GM19324 (cell line): ENCODE results near the gene SDCCAG8.

Experiments used
- ATAC-seq: cut with Tn5 transposase; IDR thresholded peaks from one replicate; pipeline ENCODE4 v1.9.1; 2021; ENCODE audit warnings: mild to moderate bottlenecking, moderate library complexity; ENCODE audit not compliant: unreplicated experiment, low FRiP score

The SDCCAG8 gene

GRCh38 chr1:243526180-243526579 lies 270.3 kb downstream of the SDCCAG8 start:
- no peak for ATAC-seq

GRCh38 chr1:243528459-243529121 lies 272.7 kb downstream of the SDCCAG8 start:
- no peak for ATAC-seq

GRCh38 chr1:243529512-243529911 lies 273.7 kb downstream of the SDCCAG8 start:
- ATAC-seq: no peak

- ATAC-seq: no peak
Measured at GRCh38 chr1:243535014-243535413, 279.2 kb downstream of the SDCCAG8 start.

- ATAC-seq: no peak
Measured at GRCh38 chr1:243539636-243540035, 283.8 kb downstream of the SDCCAG8 start.

GRCh38 chr1:243542739-243543415 lies 287.0 kb downstream of the SDCCAG8 start:
- no peak for ATAC-seq

GRCh38 chr1:243543501-243543900 lies 287.7 kb downstream of the SDCCAG8 start:
- ATAC-seq: no peak

GRCh38 chr1:243546457-243546856 lies 290.6 kb downstream of the SDCCAG8 start:
- ATAC-seq: no peak

GRCh38 chr1:243547891-243548290 lies 292.1 kb downstream of the SDCCAG8 start:
- no peak for ATAC-seq

- ATAC-seq: no peak
Measured at GRCh38 chr1:243548516-243548915, 292.7 kb downstream of the SDCCAG8 start.

GRCh38 chr1:243549108-243549507 lies 293.3 kb downstream of the SDCCAG8 start:
- no peak for ATAC-seq
